Right lobe of liver (tissue), 6 donors: ENCODE data around the gene AMPH. TPM values are rescaled to one million over a fixed set of nuclear protein-coding genes. Genes with fewer than 3 reads are reported as not detected.
A peak's percentile ranks its signal among the peaks of the same experiment; 100 is the strongest.
"Not testable (repeated sequence)": the region's sequence is repeated elsewhere in the genome, so short reads cannot be mapped to it uniquely, and the experiment has no call there.

ENCODE experiments used
- ATAC-seq, 4 donors: fragments of 200-7000 bp; cut with Tn5 transposase; one replicate each; pipeline ENCODE4 v1.9.1; 2020; ENCODE audit warnings: mild to moderate bottlenecking in 4 of 4, moderate library complexity in 4 of 4
- DNase-seq, 3 donors: peaks; one replicate each; pipeline ENCODE4 v3.0.0-alpha.2; 2020
- H3K27ac ChIP-seq, 3 donors: fragments of 200-600 bp; one replicate each; pipeline ENCODE4 v1.8.0; 2022
- H3K27me3 ChIP-seq, 2 donors: fragments of 200-600 bp; one replicate each; pipeline ENCODE4 v1.8.0; 2022
- H3K36me3 ChIP-seq, 4 donors: fragments of 200-600 bp; sonication (generic) in 1 of 4; one replicate each; pipeline versions ENCODE4 v1.5.1 to v1.8.0; 2017 to 2022; ENCODE audit warnings: control low read depth in 1 of 4
- H3K4me1 ChIP-seq, 4 donors: fragments of 200-600 bp; sonication (generic) in 1 of 4; one replicate each; pipeline versions ENCODE4 v1.5.1 to v1.8.0; 2017 to 2022; ENCODE audit warnings: control low read depth in 1 of 4
- H3K4me3 ChIP-seq, 3 donors: fragments of 200-600 bp; one replicate each; pipeline ENCODE4 v1.8.0; 2022
- H3K9me3 ChIP-seq, 4 donors: fragments of 200-600 bp; sonication (generic) in 1 of 4; one replicate each; pipeline versions ENCODE4 v1.5.1 to v1.8.0; 2017 to 2022; ENCODE audit warnings: control low read depth in 1 of 4
- CTCF ChIP-seq, 4 donors: fragments of 200-600 bp in 3 of 4; fragments of 450-650 bp in 1 of 4; IDR thresholded peaks; one replicate each; pipeline versions ENCODE4 v1.5.1 to v1.8.0; 2016 to 2022; ENCODE audit warnings: antibody characterized with exemption in 4 of 4, mild to moderate bottlenecking in 2 of 4
- POLR2A ChIP-seq: fragments of 450-650 bp; IDR thresholded peaks from one replicate; pipeline ENCODE4 v1.6.1; 2017; ENCODE audit warnings: antibody characterized with exemption, mild to moderate bottlenecking
- WGBS: methylation state at CpG from one replicate; pipeline ENCODE4 v1.1.6; 2018; ENCODE audit warnings: low coverage, low lambda C conversion rate; ENCODE audit not compliant: insufficient coverage; ENCODE audit errors: missing lambda C conversion rate; 5-methylcytosine and 5-hydroxymethylcytosine counted together
- intact Hi-C, 2 donors: fragments of 100-400 bp; cut with DNase I; formaldehyde crosslinking; loops; one replicate each; pipeline versions ENCODE4 v1.11.2 to v1.14.1; 2022
- total RNA-seq, 6 experiments: library from RNA; depleted of rRNA in 2 of 6; stranded (reverse); fragments of >200 nt in 2 of 6; fragmentation: NEBNext Ultra II Directional in 3 of 6; extraction: Animal tissue kit (Norgen Biotek cat#: 25700) in 3 of 6; gene quantifications; one replicate each; pipeline versions ENCODE4 v1.1.0 to v1.2.4, GENCODE V29; 2016 to 2023
- donor health status: DM: no; HTN: yes; CAD: no.
- donor health status: DM: no; HTN: no; CAD: no.
- donor health status: DM: no; HTN: no; CAD: no.
- donor health status: DM: no; HTN: yes; CAD: no.
- donor health status: DM: no; HTN: yes; CAD: no.

The AMPH gene
- total RNA-seq, 6 experiments from 2014 or later, result 0.20 to 0.67 (median 0.39) TPM

GRCh38 chr7:38354271-38354851 is 276.8 kb downstream of the AMPH start:
- intact Hi-C loops, H3K9me3 ChIP-seq, H3K36me3 ChIP-seq, H3K27ac ChIP-seq, H3K4me1 ChIP-seq, H3K4me3 ChIP-seq, H3K27me3 ChIP-seq: not testable (repeated sequence)
- peak in 2 of 3 donors; percentile 65 to 66 for DNase-seq
- peak; percentile 62 to 74 (median 66) for ATAC-seq
- 22% methylated on average over 5 of the region's 8 CpGs for WGBS
- TF ChIP-seq CTCF (IDR thresholded peaks at IDR 0.05), result peak; percentile 33 to 49 (median 44)

GRCh38 chr7:38353431-38353881 is 277.7 kb downstream of the AMPH start:
- 29% methylated on average over 3 of the region's 7 CpGs for WGBS
- H3K9me3 ChIP-seq, intact Hi-C loops, ATAC-seq, H3K36me3 ChIP-seq, H3K27me3 ChIP-seq, DNase-seq, H3K27ac ChIP-seq, H3K4me3 ChIP-seq, H3K4me1 ChIP-seq: not testable (repeated sequence)

GRCh38 chr7:38351601-38352000 is 279.6 kb downstream of the AMPH start:
- intact Hi-C loops, result no loop called here
- DNase-seq (no peak), ATAC-seq (no peak)
- Histone ChIP-seq H3K4me1 (no peaks in the 10 kb centered on the region), H3K27me3 (no peaks in the 10 kb centered on the region), H3K36me3 (no peaks in the 10 kb centered on the region), H3K9me3 (no peaks in the 10 kb centered on the region), H3K4me3 (no peak overlapping the region), H3K27ac (no peak overlapping the region)
- TF ChIP-seq POLR2A, result no peak
- WGBS, result 64% methylated on average over 4 of the region's 4 CpGs

- H3K4me1 ChIP-seq, H3K36me3 ChIP-seq, ATAC-seq, DNase-seq, H3K4me3 ChIP-seq, H3K27ac ChIP-seq, H3K9me3 ChIP-seq, intact Hi-C loops, H3K27me3 ChIP-seq: not testable (repeated sequence)
- WGBS, result 38% methylated on average over 3 of the region's 3 CpGs
These were observed 280.4 kb downstream of the AMPH start for GRCh38 chr7:38350777-38351176.

GRCh38 chr7:38349869-38350583 is 281.1 kb downstream of the AMPH start:
- H3K4me1 ChIP-seq, intact Hi-C loops, H3K27ac ChIP-seq, H3K36me3 ChIP-seq, H3K4me3 ChIP-seq, H3K27me3 ChIP-seq, DNase-seq, H3K9me3 ChIP-seq: not testable (repeated sequence)
- peak in 2 of 4 donors; percentile 8 to 12 for TF ChIP-seq CTCF (IDR thresholded peaks at IDR 0.05)
- 44% methylated on average over 3 of the region's 6 CpGs for WGBS
- ATAC-seq, result peak; percentile 53 to 72 (median 61)

GRCh38 chr7:38349126-38349795 is 281.9 kb downstream of the AMPH start:
- ATAC-seq, result peak in 1 of 4 donors; percentile 43
- H3K36me3 ChIP-seq, H3K4me3 ChIP-seq, H3K27me3 ChIP-seq, H3K27ac ChIP-seq, H3K9me3 ChIP-seq, H3K4me1 ChIP-seq, DNase-seq, intact Hi-C loops: not testable (repeated sequence)
- WGBS, result 38% methylated on average over 5 of the region's 9 CpGs
